ENCODE data around the gene CCDC194.

- TF ChIP-seq CTCF (IDR thresholded peaks at IDR 0.05; ENCODE audit: low read depth, low read length, missing input control) (no peak), FOXA1 (IDR thresholded peaks at IDR 0.05) (no peak), REST (IDR thresholded peaks at IDR 0.05) (no peak)
Measured at GRCh38 chr19:17359905-17360800, 33.8 kb downstream of the CCDC194 start.
